Suprapubic skin (tissue), 4 donors: Measurements from ENCODE around the gene FOXK2. TPM values are rescaled to one million over a fixed set of nuclear protein-coding genes. Genes with fewer than 3 reads are reported as not detected.

Experiments used
- DNase-seq, 2 donors: peaks; one replicate each; pipeline ENCODE4 v3.0.0-alpha.2; 2019; ENCODE audit warnings: low spot score in 2 of 2
- H3K27ac ChIP-seq: fragments of 200-600 bp; sonication (generic); one replicate; pipeline ENCODE4 v1.5.1; 2019
- H3K27me3 ChIP-seq: fragments of 200-600 bp; sonication (generic); one replicate; pipeline ENCODE4 v1.5.1; 2019
- H3K36me3 ChIP-seq: fragments of 200-600 bp; sonication (generic); one replicate; pipeline ENCODE4 v1.5.1; 2019
- H3K4me1 ChIP-seq: fragments of 200-600 bp; sonication (generic); one replicate; pipeline ENCODE4 v1.5.1; 2019
- H3K4me3 ChIP-seq: fragments of 200-600 bp; sonication (generic); one replicate; pipeline ENCODE4 v1.5.1; 2019; ENCODE audit warnings: mild to moderate bottlenecking
- H3K9me3 ChIP-seq: fragments of 200-600 bp; sonication (generic); one replicate; pipeline ENCODE4 v1.5.1; 2019
- EP300 ChIP-seq: sonication (generic); formaldehyde crosslinking; IDR thresholded peaks from one replicate; pipeline ENCODE4 v1.6.1; 2017; ENCODE audit warnings: antibody characterized with exemption
- POLR2A ChIP-seq, 2 donors: fragments of 450-650 bp; IDR thresholded peaks; one replicate each; pipeline ENCODE4 v1.6.1; 2017; ENCODE audit warnings: antibody characterized with exemption in 2 of 2, mild to moderate bottlenecking in 2 of 2, moderate library complexity in 2 of 2
- POLR2AphosphoS5 ChIP-seq, 3 donors: sonication (generic); formaldehyde crosslinking; IDR thresholded peaks; one replicate each; pipeline ENCODE4 v1.6.1; 2017; ENCODE audit warnings: antibody characterized with exemption in 3 of 3
- WGBS: methylation state at CpG from one replicate; pipeline ENCODE4 v1.1.5; 2018; 5-methylcytosine and 5-hydroxymethylcytosine counted together
- total RNA-seq, 4 donors: library from RNA; depleted of rRNA; stranded (reverse); fragments of >200 nt; gene quantifications; one replicate each; pipeline ENCODE4 v1.1.0, GENCODE V29; 2016
- TF ChIP-seq, protein P1 (sequence below), 2 donors: fragments of 200-600 bp in 1 of 2; fragments of 450-650 bp in 1 of 2; sonication (generic) in 1 of 2; IDR thresholded peaks; one replicate each; pipeline ENCODE4 v1.5.1; 2016 to 2019; ENCODE audit warnings: antibody characterized with exemption in 2 of 2, mild to moderate bottlenecking in 1 of 2, moderate library complexity in 1 of 2

FOXK2 gene
- total RNA-seq, 4 donors from 2014 or later, result 62.7 to 94.5 (median 78.4) TPM

- H3K36me3 ChIP-seq, result peaks cover 32% of the 10 kb centered on the region
Measured at GRCh38 chr17:82636626-82637598, 117.4 kb downstream of the FOXK2 start.

GRCh38 chr17:82638183-82638773 is 118.7 kb downstream of the FOXK2 start:
- no peak for DNase-seq
- H3K9me3 ChIP-seq, result no peaks in the 10 kb centered on the region
- H3K4me1 ChIP-seq, result peaks cover 14% of the 10 kb centered on the region
- TF ChIP-seq POLR2A (IDR thresholded peaks at IDR 0.05), result no peak
- TF ChIP-seq POLR2AphosphoS5 (IDR thresholded peaks at IDR 0.05), result no peak
- TF ChIP-seq EP300, result no peak
- TF ChIP-seq, protein P1, sequence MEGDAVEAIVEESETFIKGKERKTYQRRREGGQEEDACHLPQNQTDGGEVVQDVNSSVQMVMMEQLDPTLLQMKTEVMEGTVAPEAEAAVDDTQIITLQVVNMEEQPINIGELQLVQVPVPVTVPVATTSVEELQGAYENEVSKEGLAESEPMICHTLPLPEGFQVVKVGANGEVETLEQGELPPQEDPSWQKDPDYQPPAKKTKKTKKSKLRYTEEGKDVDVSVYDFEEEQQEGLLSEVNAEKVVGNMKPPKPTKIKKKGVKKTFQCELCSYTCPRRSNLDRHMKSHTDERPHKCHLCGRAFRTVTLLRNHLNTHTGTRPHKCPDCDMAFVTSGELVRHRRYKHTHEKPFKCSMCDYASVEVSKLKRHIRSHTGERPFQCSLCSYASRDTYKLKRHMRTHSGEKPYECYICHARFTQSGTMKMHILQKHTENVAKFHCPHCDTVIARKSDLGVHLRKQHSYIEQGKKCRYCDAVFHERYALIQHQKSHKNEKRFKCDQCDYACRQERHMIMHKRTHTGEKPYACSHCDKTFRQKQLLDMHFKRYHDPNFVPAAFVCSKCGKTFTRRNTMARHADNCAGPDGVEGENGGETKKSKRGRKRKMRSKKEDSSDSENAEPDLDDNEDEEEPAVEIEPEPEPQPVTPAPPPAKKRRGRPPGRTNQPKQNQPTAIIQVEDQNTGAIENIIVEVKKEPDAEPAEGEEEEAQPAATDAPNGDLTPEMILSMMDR (IDR thresholded peaks at IDR 0.05), result no peak
- no peaks in the 10 kb centered on the region for H3K27me3 ChIP-seq
- 75% methylated on average over 5 of the region's 5 CpGs for WGBS
- peaks cover 45% of the 10 kb centered on the region for H3K36me3 ChIP-seq
- H3K27ac ChIP-seq, result no peak overlapping the region
- H3K4me3 ChIP-seq, result no peak overlapping the region

More at GRCh38 chr17:82636626-82637598, 117.4 kb downstream of the FOXK2 start:
- H3K9me3 ChIP-seq, result no peaks in the 10 kb centered on the region
- H3K4me3 ChIP-seq, result no peak overlapping the region
- H3K27me3 ChIP-seq, result no peaks in the 10 kb centered on the region
- peak overlapping the region; percentile 70 for H3K27ac ChIP-seq
- H3K4me1 ChIP-seq, result peaks cover 14% of the 10 kb centered on the region
- WGBS, result 71% methylated on average over 16 of the region's 16 CpGs
- TF ChIP-seq EP300, result no peak
- TF ChIP-seq, protein P1 (IDR thresholded peaks at IDR 0.05), result no peak
- no peak for TF ChIP-seq POLR2AphosphoS5 (IDR thresholded peaks at IDR 0.05)
- no peak for TF ChIP-seq POLR2A (IDR thresholded peaks at IDR 0.05)
- DNase-seq, result no peak

DNA sequence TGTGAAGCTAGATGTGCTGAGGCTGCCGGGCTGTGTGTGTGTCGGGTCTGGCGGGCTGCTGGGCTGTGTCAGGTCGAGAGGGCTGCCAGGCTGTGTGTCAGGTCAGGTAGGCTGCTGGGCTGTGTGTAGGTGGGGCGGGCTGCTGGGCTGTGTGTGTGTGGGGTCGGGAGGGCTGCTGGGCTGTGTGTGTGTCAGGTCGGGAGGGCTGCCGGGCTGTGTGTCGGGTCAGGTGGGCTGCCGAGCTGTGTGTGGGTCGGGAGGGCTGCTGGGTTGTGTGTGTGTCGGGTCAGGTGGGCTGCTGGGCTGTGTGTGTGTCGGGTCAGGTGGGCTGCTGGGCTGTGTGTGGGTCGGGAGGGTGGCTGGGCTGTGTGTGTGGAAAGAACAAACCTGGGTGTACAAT is 120.1 kb downstream of the FOXK2 start:
- WGBS, result 81% methylated on average over 13 of the region's 14 CpGs

DNA sequence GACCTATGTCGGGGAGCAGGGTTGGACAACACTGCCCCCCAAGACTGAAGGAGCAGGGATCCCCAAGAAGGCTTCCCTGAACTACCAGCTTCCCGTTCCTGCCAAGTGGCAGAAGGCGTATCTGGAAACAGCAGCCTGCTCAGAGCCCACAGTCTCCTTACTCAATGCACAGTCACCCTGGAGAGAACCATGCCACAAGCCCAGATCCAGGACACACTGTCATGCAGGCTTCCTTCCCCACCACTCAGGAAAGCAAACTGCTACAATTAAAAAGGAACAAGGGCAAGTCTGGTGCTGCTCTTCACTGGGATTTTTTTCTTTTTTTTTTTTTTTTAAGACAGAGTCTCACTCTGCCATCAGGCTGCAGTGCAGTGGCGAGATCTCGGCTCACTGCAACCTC is 120.5 kb downstream of the FOXK2 start:
- Histone ChIP-seq H3K27ac (no peak overlapping the region), H3K9me3 (no peaks in the 10 kb centered on the region), H3K4me1 (peaks cover 14% of the 10 kb centered on the region), H3K36me3 (peaks cover 54% of the 10 kb centered on the region), H3K27me3 (no peaks in the 10 kb centered on the region), H3K4me3 (no peak overlapping the region)
- WGBS, result 85% methylated on average over 5 of the region's 5 CpGs
- TF ChIP-seq POLR2A (IDR thresholded peaks at IDR 0.05) (no peak), EP300 (no peak), POLR2AphosphoS5 (IDR thresholded peaks at IDR 0.05) (no peak)
- TF ChIP-seq, protein P1 (IDR thresholded peaks at IDR 0.05), result no peak
- DNase-seq, result no peak

More for the DNA sequence above, 120.1 kb downstream of the FOXK2 start:
- peaks cover 14% of the 10 kb centered on the region for H3K4me1 ChIP-seq
- H3K9me3 ChIP-seq, result no peaks in the 10 kb centered on the region
- H3K36me3 ChIP-seq, result peaks cover 54% of the 10 kb centered on the region
- TF ChIP-seq EP300 (no peak), POLR2A (IDR thresholded peaks at IDR 0.05) (no peak), POLR2AphosphoS5 (IDR thresholded peaks at IDR 0.05) (no peak)
- TF ChIP-seq, protein P1 (IDR thresholded peaks at IDR 0.05), result no peak
- no peak overlapping the region for H3K27ac ChIP-seq
- DNase-seq, result no peak
- H3K4me3 ChIP-seq, result no peak overlapping the region
- H3K27me3 ChIP-seq, result no peaks in the 10 kb centered on the region

DNA sequence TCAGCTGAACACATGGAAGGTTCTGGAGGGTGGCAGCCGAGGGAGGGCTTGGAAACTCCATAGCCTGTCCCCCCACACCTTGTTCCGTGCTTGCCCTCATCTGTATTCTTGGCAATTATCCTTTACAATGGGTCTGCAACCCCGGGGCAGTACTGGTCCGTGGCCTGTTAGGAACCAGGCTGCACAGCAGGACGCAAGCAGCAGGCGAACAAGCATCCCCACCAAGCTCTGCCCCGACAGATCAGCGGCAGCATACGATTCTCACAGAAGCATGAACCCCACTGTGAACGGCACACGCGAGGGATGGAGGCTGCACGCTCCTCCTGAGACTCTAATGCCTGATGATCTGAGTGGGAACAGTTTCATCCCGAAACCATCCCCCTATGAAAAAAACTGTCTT is 122.5 kb downstream of the FOXK2 start:
- 90% methylated on average over 9 of the region's 14 CpGs for WGBS
- Histone ChIP-seq H3K9me3 (no peaks in the 10 kb centered on the region), H3K4me3 (no peak overlapping the region), H3K36me3 (peaks cover 54% of the 10 kb centered on the region), H3K4me1 (peaks cover 33% of the 10 kb centered on the region), H3K27me3 (no peaks in the 10 kb centered on the region), H3K27ac (no peak overlapping the region)
- no peak for DNase-seq
- no peak for TF ChIP-seq POLR2AphosphoS5 (IDR thresholded peaks at IDR 0.05)
